Esophagus squamous epithelium (tissue), 5 donors: ENCODE results near the gene FHOD3. TPM values are rescaled to one million over a fixed set of nuclear protein-coding genes. Genes with fewer than 3 reads are reported as not detected.

Experiments used
- DNase-seq: peaks from one replicate; lab custom pipeline; 2025; lab: John Stamatoyannopoulos, UW
- H3K27ac ChIP-seq, 4 donors: fragments of 200-600 bp; sonication (generic); one replicate each; pipeline ENCODE4 v1.5.1; 2016 to 2019; ENCODE audit warnings: mild to moderate bottlenecking in 1 of 4
- H3K27me3 ChIP-seq, 4 donors: fragments of 200-600 bp; sonication (generic); 1 replicate in 3 of 4; 2 replicates in 1 of 4; pipeline versions ENCODE4 v1.5.1 to v1.6.0; 2017 to 2021; ENCODE audit warnings: antibody characterized with exemption in 1 of 4
- H3K36me3 ChIP-seq, 3 donors: fragments of 200-600 bp; sonication (generic); one replicate each; pipeline ENCODE4 v1.5.1; 2016 to 2019
- H3K4me1 ChIP-seq, 3 donors: fragments of 200-600 bp; sonication (generic); one replicate each; pipeline ENCODE4 v1.5.1; 2017 to 2019
- H3K4me3 ChIP-seq, 4 donors: fragments of 200-600 bp; sonication (generic); 1 replicate in 3 of 4; 2 replicates in 1 of 4; pipeline ENCODE4 v1.5.1; 2016 to 2019; ENCODE audit warnings: mild to moderate bottlenecking in 2 of 4, moderate library complexity in 1 of 4
- H3K9me3 ChIP-seq, 3 donors: fragments of 200-600 bp; sonication (generic); one replicate each; pipeline ENCODE4 v1.5.1; 2016 to 2019
- CTCF ChIP-seq, 6 experiments: fragments of 450-650 bp in 4 of 6; fragments of 200-600 bp in 2 of 6; sonication (generic) in 2 of 6; IDR thresholded peaks; one replicate each; pipeline ENCODE4 v1.5.1; 2016 to 2019; ENCODE audit warnings: antibody characterized with exemption in 6 of 6, mild to moderate bottlenecking in 4 of 6, moderate library complexity in 4 of 6
- POLR2A ChIP-seq, 4 donors: fragments of 450-650 bp; IDR thresholded peaks; one replicate each; pipeline ENCODE4 v1.6.1; 2017; ENCODE audit warnings: antibody characterized with exemption in 4 of 4, mild to moderate bottlenecking in 4 of 4, moderate library complexity in 3 of 4
- WGBS, 2 donors: methylation state at CpG; one replicate each; pipeline ENCODE4 v1.1.5; 2018; 5-methylcytosine and 5-hydroxymethylcytosine counted together
- intact Hi-C: fragments of 100-400 bp; cut with DNase I; formaldehyde crosslinking; loops from one replicate; pipeline ENCODE4 v1.15.0; 2022
- total RNA-seq, 4 donors: library from RNA; depleted of rRNA; stranded (reverse); fragments of >200 nt; gene quantifications; one replicate each; pipeline ENCODE4 v1.1.0, GENCODE V29; 2016
- donor health status: DM: yes; HTN: yes; CAD: no.

Gene FHOD3
- total RNA-seq, 4 donors from 2014 or later, result 3.1 to 29.6 (median 5.7) TPM

DNA sequence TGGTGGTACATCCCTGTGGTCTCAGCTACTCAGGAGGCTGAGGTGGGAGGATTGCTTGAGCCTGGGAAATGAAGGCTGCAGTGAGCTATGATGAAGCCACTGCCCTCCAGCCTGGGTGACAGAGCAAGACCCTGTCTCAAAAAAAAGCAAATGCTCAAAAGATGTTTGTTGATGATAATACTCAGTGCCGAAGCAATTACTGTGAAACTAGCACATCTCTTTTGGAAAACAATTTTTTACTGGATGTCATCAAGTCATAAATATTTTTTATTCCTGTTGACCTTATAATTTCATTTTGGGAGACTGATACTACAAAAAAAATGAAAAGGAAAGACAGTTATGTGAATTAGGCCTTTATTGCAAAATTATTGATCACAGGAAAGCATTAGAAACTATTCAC is 34.5 kb upstream of the FHOD3 start:
- Histone ChIP-seq H3K36me3 (peaks cover 0 to 10% (median 0%) of the 10 kb centered on the region in 3 donors), H3K9me3 (no peaks in the 10 kb centered on the region), H3K27me3 (no peaks in the 10 kb centered on the region), H3K4me3 (no peak overlapping the region), H3K4me1 (no peaks in the 10 kb centered on the region), H3K27ac (no peak overlapping the region)
- intact Hi-C loops, result no loop called here
- WGBS, 2 donors, result 90 to 100% methylated on average over 1 of the region's 1 CpG
- DNase-seq, result no peak
- TF ChIP-seq POLR2A (IDR thresholded peaks at IDR 0.05) (no peak), CTCF (IDR thresholded peaks at IDR 0.05) (no peak)

- no peak for DNase-seq
- intact Hi-C loops, result no loop called here
- TF ChIP-seq CTCF (IDR thresholded peaks at IDR 0.05) (no peak), POLR2A (IDR thresholded peaks at IDR 0.05) (no peak)
- no peaks in the 10 kb centered on the region for H3K4me1 ChIP-seq
- H3K27me3 ChIP-seq, result no peaks in the 10 kb centered on the region
- no peak overlapping the region for H3K27ac ChIP-seq
- peaks cover 0 to 9% (median 0%) of the 10 kb centered on the region in 3 donors for H3K36me3 ChIP-seq
- no peak overlapping the region for H3K4me3 ChIP-seq
- 78 to 91% methylated on average over 8 of the region's 8 CpGs for WGBS, 2 donors
- no peaks in the 10 kb centered on the region for H3K9me3 ChIP-seq
Measured at GRCh38 chr18:36264283-36264682, 33.2 kb upstream of the FHOD3 start.

GRCh38 chr18:36265015-36265414 is 32.5 kb upstream of the FHOD3 start:
- WGBS, 2 donors, result 45 to 54% methylated on average over 5 of the region's 5 CpGs
- H3K9me3 ChIP-seq, result no peaks in the 10 kb centered on the region
- no peak for DNase-seq

GRCh38 chr18:36269157-36269556 is 28.4 kb upstream of the FHOD3 start:
- no peak overlapping the region for H3K4me3 ChIP-seq
- TF ChIP-seq POLR2A (IDR thresholded peaks at IDR 0.05) (no peak), CTCF (IDR thresholded peaks at IDR 0.05) (no peak)
- peaks cover 0 to 3% (median 0%) of the 10 kb centered on the region in 4 donors for H3K27me3 ChIP-seq
- DNase-seq, result no peak
- no peaks in the 10 kb centered on the region for H3K4me1 ChIP-seq
- H3K27ac ChIP-seq, result no peak overlapping the region
- no peaks in the 10 kb centered on the region for H3K9me3 ChIP-seq
- WGBS, 2 donors, result 78 to 87% methylated on average over 4 of the region's 4 CpGs
- intact Hi-C loops, result no loop called here
- no peaks in the 10 kb centered on the region for H3K36me3 ChIP-seq

More at GRCh38 chr18:36265015-36265414, 32.5 kb upstream of the FHOD3 start:
- no peak overlapping the region for H3K4me3 ChIP-seq
- H3K36me3 ChIP-seq, result peaks cover 0 to 8% (median 0%) of the 10 kb centered on the region in 3 donors
- no peaks in the 10 kb centered on the region for H3K4me1 ChIP-seq
- H3K27me3 ChIP-seq, result no peaks in the 10 kb centered on the region
- H3K27ac ChIP-seq, result no peak overlapping the region
- TF ChIP-seq CTCF (IDR thresholded peaks at IDR 0.05), result no peak
- intact Hi-C loops, result no loop called here

- Histone ChIP-seq H3K4me1 (no peaks in the 10 kb centered on the region), H3K9me3 (no peaks in the 10 kb centered on the region), H3K27ac (no peak overlapping the region), H3K4me3 (no peak overlapping the region), H3K36me3 (no peaks in the 10 kb centered on the region), H3K27me3 (peaks cover 0 to 4% (median 0%) of the 10 kb centered on the region in 4 donors)
- intact Hi-C loops, result no loop called here
- no peak for TF ChIP-seq POLR2A (IDR thresholded peaks at IDR 0.05)
- TF ChIP-seq CTCF (IDR thresholded peaks at IDR 0.05), result no peak
- DNase-seq, result no peak
Measured at GRCh38 chr18:36271153-36271552, 26.4 kb upstream of the FHOD3 start.
